SH-SY5Y (cell line): ENCODE results near the gene NOM1.

Experiments used
- GATA2 ChIP-seq: IDR thresholded peaks from 2 replicates; pipeline ENCODE4 v1.6.1; 2011; ENCODE audit warnings: mild to moderate bottlenecking, low read depth, low read length
- GATA3 ChIP-seq: IDR thresholded peaks from 2 replicates; pipeline ENCODE4 v1.6.1; 2011; ENCODE audit warnings: low read depth, mild to moderate bottlenecking, low read length, moderate library complexity

DNA sequence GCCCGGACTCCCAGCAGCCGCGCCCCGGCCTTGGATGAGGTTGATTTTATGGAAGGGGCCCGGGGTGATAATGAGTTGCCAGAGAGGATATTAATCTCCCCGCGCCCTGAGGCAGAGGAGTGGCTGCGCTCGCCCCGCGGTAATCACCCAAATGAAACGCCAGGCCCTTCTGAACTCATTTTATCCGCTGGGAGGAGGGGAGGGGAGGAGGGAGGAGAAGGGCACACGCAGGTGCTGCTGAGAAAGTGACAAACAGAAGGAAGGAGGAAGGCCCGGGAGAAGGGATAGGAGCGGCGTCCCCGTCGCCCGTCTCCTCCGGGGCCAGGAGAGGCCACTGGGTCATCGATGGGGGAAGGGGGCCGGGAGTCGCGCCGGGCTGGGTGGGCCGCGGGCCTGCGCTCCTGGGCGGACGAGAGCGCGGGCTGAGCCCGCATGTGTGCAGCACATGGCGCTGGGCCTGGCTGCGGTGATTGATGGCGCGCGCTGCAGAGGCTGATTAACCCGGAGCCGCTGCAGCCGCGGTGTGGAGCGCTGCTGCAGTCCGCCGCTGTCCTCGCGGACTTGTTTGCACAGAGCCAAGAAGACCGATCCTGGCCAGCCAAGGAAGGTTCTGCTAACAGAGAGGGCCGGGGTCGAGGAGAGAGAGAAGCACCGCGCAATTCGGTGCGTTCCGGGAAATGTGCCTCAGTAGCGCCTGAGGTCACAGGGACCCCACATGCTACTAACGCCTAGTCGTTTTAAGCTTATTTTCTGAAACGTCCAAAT lies 54.4 kb downstream of the NOM1 start:
- TF ChIP-seq GATA2, result no peak
- TF ChIP-seq GATA3, result no peak
